GM12878 (cell line): ENCODE measurements around the gene TTLL12. TPM values are rescaled to one million over a fixed set of nuclear protein-coding genes. Genes with fewer than 3 reads are reported as not detected.

Experiments
- ATAC-seq: fragments of 200-7000 bp; cut with Tn5 transposase; 3 replicates; pipeline ENCODE4 v1.9.1; 2020; ENCODE audit warnings: mild to moderate bottlenecking, moderate library complexity
- BruUV-seq: library from RNA; stranded (reverse); fragments of 400-500 nt; replicated peaks from 2 replicates; lab custom pipeline; 2021; lab: Mats Ljungman, UMichigan
- CTCF ChIA-PET: fragments of 300-600 bp; sonication (Branson Sonifier 250); formaldehyde crosslinking; extraction: SDS; loops from one replicate; lab custom pipeline; 2021; ENCODE audit warnings: inconsistent platforms; lab: Yijun Ruan, JAX
- POLR2A ChIA-PET: fragments of 350-600 bp; formaldehyde crosslinking; extraction: SDS; loops from one replicate; lab custom pipeline; 2021; ENCODE audit warnings: inconsistent platforms; lab: Charles Lee
- RAD21 ChIA-PET: fragments of 300-600 bp; sonication (Branson Sonifier 250); formaldehyde crosslinking; loops from one replicate; lab custom pipeline; 2023; ENCODE audit warnings: antibody characterized with exemption; ENCODE audit not compliant: unreplicated experiment; lab: Charles Lee
- SMC1A ChIA-PET: fragments of 300-600 bp; sonication (Branson Sonifier 250); formaldehyde crosslinking; loops from one replicate; lab custom pipeline; 2023; ENCODE audit not compliant: unreplicated experiment, uncharacterized antibody; lab: Charles Lee
- DNase-seq: peaks from one replicate; pipeline ENCODE4 v3.0.0-alpha.2; 2011; ENCODE audit warnings: low read depth, low spot score
- FAIRE-seq: peaks from 3 replicates; lab custom pipeline; 2011; peaks lifted over from hg19 to GRCh38; lab: Jason Lieb, UNC
- H2AFZ ChIP-seq: 2 replicates; pipeline ENCODE4 v1.6.0; 2011; ENCODE audit warnings: low read depth, low read length, control low read depth; ENCODE audit not compliant: control insufficient read depth
- H3K27ac ChIP-seq: 2 replicates; pipeline ENCODE4 v1.5.1; 2011; ENCODE audit warnings: control low read depth; ENCODE audit not compliant: control insufficient read depth, insufficient read depth
- H3K27me3 ChIP-seq, 2 experiments: replicated peaks in 1 of 2; 2 replicates each; pipeline versions ENCODE4 v1.6.0 to v1.6.1; 2011; ENCODE audit warnings: low read length in 1 of 2; ENCODE audit not compliant: control insufficient read depth in 2 of 2, insufficient read depth in 2 of 2
- H3K36me3 ChIP-seq, 2 experiments: 2 replicates each; pipeline ENCODE4 v1.5.1; 2011; ENCODE audit warnings: low read length in 1 of 2; ENCODE audit not compliant: control insufficient read depth in 2 of 2, insufficient read depth in 2 of 2
- H3K4me1 ChIP-seq: 2 replicates; pipeline ENCODE4 v1.6.1; 2011; ENCODE audit warnings: mild to moderate bottlenecking, low read length, moderate library complexity, mixed read lengths; ENCODE audit not compliant: control insufficient read depth, insufficient read depth
- H3K4me2 ChIP-seq: 2 replicates; pipeline ENCODE4 v1.6.0; 2011; ENCODE audit warnings: control low read depth; ENCODE audit not compliant: control insufficient read depth, insufficient read depth
- H3K4me3 ChIP-seq: fragments of 200-600 bp; sonication (generic); 2 replicates; pipeline ENCODE4 v1.5.1; 2016
- H3K79me2 ChIP-seq: 2 replicates; pipeline ENCODE4 v1.6.0; 2011; ENCODE audit warnings: low read length; ENCODE audit not compliant: control insufficient read depth, insufficient read depth
- H3K9ac ChIP-seq: 2 replicates; pipeline ENCODE4 v1.8.0; 2011; ENCODE audit warnings: low read length, control low read depth, mixed read lengths; ENCODE audit not compliant: control insufficient read depth, insufficient read depth
- H3K9me3 ChIP-seq: replicated peaks from 3 replicates; pipeline ENCODE4 v1.5.1; 2011; ENCODE audit warnings: mild to moderate bottlenecking, low read length; ENCODE audit not compliant: control insufficient read depth, insufficient read depth
- H4K20me1 ChIP-seq: 2 replicates; pipeline ENCODE4 v1.6.0; 2011; ENCODE audit not compliant: control insufficient read depth, insufficient read depth
- CBX3 ChIP-seq: fragments of 200-600 bp; sonication (generic); IDR thresholded peaks from 2 replicates; pipeline ENCODE4 v1.6.1; 2016; ENCODE audit warnings: low read depth, borderline replicate concordance
- EED ChIP-seq: sonication (generic); IDR thresholded peaks from 2 replicates; pipeline ENCODE4 v1.6.1; 2016; ENCODE audit warnings: antibody characterized with exemption, low read depth
- ETV6 ChIP-seq, 2 experiments: fragments of 450-650 bp in 1 of 2; IDR thresholded peaks in 1 of 2; conservative IDR thresholded peaks in 1 of 2; 2 replicates each; pipeline ENCODE4 v1.6.1; 2014; ENCODE audit warnings: antibody characterized with exemption in 1 of 2, borderline replicate concordance in 1 of 2, low read depth in 1 of 2, mild to moderate bottlenecking in 1 of 2, moderate library complexity in 1 of 2
- GATAD2B ChIP-seq: fragments of 450-650 bp; conservative IDR thresholded peaks from 2 replicates; pipeline ENCODE4 v1.6.1; 2017; ENCODE audit warnings: low read depth, mild to moderate bottlenecking, moderate library complexity
- MEF2A ChIP-seq: IDR thresholded peaks from 2 replicates; pipeline ENCODE4 v1.6.1; 2011; ENCODE audit warnings: low read depth, mild to moderate bottlenecking, low read length, moderate library complexity; ENCODE audit not compliant: insufficient read depth
- NR2F1 ChIP-seq: fragments of 450-650 bp; conservative IDR thresholded peaks from 2 replicates; pipeline ENCODE4 v1.6.1; 2017; ENCODE audit warnings: mild to moderate bottlenecking
- PAX5 ChIP-seq: IDR thresholded peaks from 2 replicates; pipeline ENCODE4 v1.6.1; 2011; ENCODE audit warnings: low read depth, low read length, borderline replicate concordance
- PAX8 ChIP-seq: fragments of 450-650 bp; IDR thresholded peaks from 2 replicates; pipeline ENCODE4 v1.6.1; 2017; ENCODE audit warnings: mild to moderate bottlenecking, moderate library complexity
- POLR2AphosphoS5 ChIP-seq: IDR thresholded peaks from 2 replicates; pipeline ENCODE4 v1.6.1; 2011; ENCODE audit warnings: mild to moderate bottlenecking, low read length, inconsistent platforms
- RAD21 ChIP-seq: IDR thresholded peaks from 2 replicates; pipeline ENCODE4 v1.6.1; 2011; ENCODE audit warnings: mild to moderate bottlenecking, low read depth, low read length, moderate library complexity; ENCODE audit not compliant: insufficient read depth
- RUNX3 ChIP-seq: IDR thresholded peaks from 2 replicates; pipeline ENCODE4 v1.6.1; 2012; ENCODE audit warnings: low read length, inconsistent platforms
- SMARCA5 ChIP-seq: fragments of 450-650 bp; IDR thresholded peaks from 2 replicates; pipeline ENCODE4 v1.6.1; 2017; ENCODE audit warnings: mild to moderate bottlenecking
- SP1 ChIP-seq: IDR thresholded peaks from one replicate; pipeline ENCODE4 v1.6.1; 2011; ENCODE audit warnings: low read depth, low read length
- TCF3 ChIP-seq: IDR thresholded peaks from 2 replicates; pipeline ENCODE4 v1.6.1; 2012; ENCODE audit warnings: low read depth, mild to moderate bottlenecking, low read length, borderline replicate concordance; ENCODE audit not compliant: insufficient read depth
- ZNF217 ChIP-seq: fragments of 450-650 bp; IDR thresholded peaks from 2 replicates; pipeline ENCODE4 v1.6.1; 2017; ENCODE audit warnings: antibody characterized with exemption, mild to moderate bottlenecking
- WGBS: methylation state at CpG from one replicate; pipeline ENCODE4 v1.1.6; 2016; ENCODE audit warnings: low lambda C conversion rate; ENCODE audit not compliant: insufficient replicate concordance, insufficient coverage; ENCODE audit errors: missing lambda C conversion rate; 5-methylcytosine and 5-hydroxymethylcytosine counted together
- in situ Hi-C: fragments of 300-500 bp; cut with MboI; formaldehyde crosslinking; loops from 9 replicates; pipeline ENCODE4 v1.14.3; 2018; ENCODE audit warnings: mixed read lengths
- intact Hi-C: fragments of 100-400 bp; cut with micrococcal nuclease; formaldehyde crosslinking; loops from one replicate; pipeline ENCODE4 v1.14.2; 2022; ENCODE audit not compliant: unreplicated experiment
- polyA plus RNA-seq, 11 experiments: library from polyadenylated mRNA; depleted of rRNA in 4 of 11; unstranded in 6 of 11; stranded (reverse) in 5 of 11; fragments of >200 nt; fragmentation: Nextera tagmentation in 4 of 11; fragmentation: Illumina TruSeq in 1 of 11; extraction: Ambion mirVana in 4 of 11; extraction: Trizol in 1 of 11; gene quantifications; 1 replicate in 1 of 11; 2 replicates in 10 of 11; pipeline versions ENCODE4 v1.2.1 to v1.2.3, GENCODE V29; 2011 to 2016; ENCODE audit warnings: inconsistent platforms in 2 of 11, missing spikeins in 2 of 11, low read depth in 1 of 11
- total RNA-seq, 4 experiments: library from RNA; depleted of rRNA in 3 of 4; stranded (reverse); fragments of >200 nt in 3 of 4; fragmentation: Illumina TruSeq in 1 of 4; extraction: Trizol in 1 of 4; gene quantifications; 2 replicates each; pipeline versions ENCODE4 v1.2.1 to v1.2.3, GENCODE V29; 2013 to 2021
- TF ChIP-seq, protein P1 (sequence below): IDR thresholded peaks from 2 replicates; pipeline ENCODE4 v1.6.1; 2012; ENCODE audit warnings: low read depth, low read length, improper control_type of control experiment
- TF ChIP-seq, protein P2 (sequence below): fragments of 450-650 bp; IDR thresholded peaks from 2 replicates; pipeline ENCODE4 v1.6.1; 2017; ENCODE audit warnings: mild to moderate bottlenecking, moderate library complexity
- TF ChIP-seq, protein P3 (sequence below): IDR thresholded peaks from 2 replicates; pipeline ENCODE4 v1.6.1; 2012; ENCODE audit warnings: low read length, inconsistent platforms

TTLL12 gene
- total and polyA plus RNA-seq, 10 of the 15 experiments (the other 5 are each of a cell fraction or from before 2014, with no cell fraction given), result 1.00 to 89.8 (median 38.5) TPM

DNA sequence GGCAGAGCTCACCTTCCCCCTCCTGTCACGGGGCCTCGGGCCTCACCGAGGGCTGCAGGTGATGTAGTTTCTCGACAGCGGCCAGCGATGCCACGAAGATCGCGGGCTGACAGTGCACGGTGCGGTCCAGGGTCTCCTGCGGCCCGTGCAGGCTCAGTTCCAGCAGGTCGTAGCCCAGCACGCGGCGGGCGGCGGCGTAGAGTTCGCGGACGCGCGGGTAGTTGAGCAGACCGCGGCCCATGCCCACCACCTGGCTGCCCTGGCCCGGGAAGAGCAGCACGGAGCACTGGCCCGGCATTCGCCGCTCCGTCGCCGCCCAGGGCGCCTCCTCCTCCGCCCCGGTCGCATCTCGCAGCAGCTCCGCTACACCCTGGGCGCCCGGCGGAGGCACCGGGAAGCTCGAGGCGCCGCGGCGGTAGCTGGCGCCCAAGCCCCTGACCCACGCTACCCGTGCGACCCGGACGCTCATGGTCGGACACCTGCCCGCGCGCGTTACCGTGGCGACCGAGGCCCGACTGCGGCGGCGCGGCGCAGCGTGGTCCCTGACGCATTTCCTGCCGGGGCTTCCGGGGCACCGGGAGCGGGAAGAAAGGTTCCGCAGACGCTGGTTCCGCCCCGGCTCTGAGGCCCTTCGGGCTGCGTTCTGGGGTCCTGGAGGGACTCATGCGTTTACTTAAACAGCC, 43.9 kb downstream of the TTLL12 start, which contains the start of gene MCAT (continued):
- TF ChIP-seq RUNX3 (peak; percentile 38), TCF3 (peak; percentile 63; the same call in 1 of the 2 replicates), EED (no peak), GATAD2B (0 out of 2 replicates have a peak, but pooled peaks have one; percentile 63), RAD21 (no peak), MEF2A (0 out of 2 replicates have a peak, but pooled peaks have one; percentile 50), SMARCA5 (peak; percentile 69; the same call in 1 of the 2 replicates), POLR2AphosphoS5 (peak; percentile 74)
- TF ChIP-seq, protein P1, sequence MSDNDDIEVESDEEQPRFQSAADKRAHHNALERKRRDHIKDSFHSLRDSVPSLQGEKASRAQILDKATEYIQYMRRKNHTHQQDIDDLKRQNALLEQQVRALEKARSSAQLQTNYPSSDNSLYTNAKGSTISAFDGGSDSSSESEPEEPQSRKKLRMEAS, result peak; percentile 53

DNA sequence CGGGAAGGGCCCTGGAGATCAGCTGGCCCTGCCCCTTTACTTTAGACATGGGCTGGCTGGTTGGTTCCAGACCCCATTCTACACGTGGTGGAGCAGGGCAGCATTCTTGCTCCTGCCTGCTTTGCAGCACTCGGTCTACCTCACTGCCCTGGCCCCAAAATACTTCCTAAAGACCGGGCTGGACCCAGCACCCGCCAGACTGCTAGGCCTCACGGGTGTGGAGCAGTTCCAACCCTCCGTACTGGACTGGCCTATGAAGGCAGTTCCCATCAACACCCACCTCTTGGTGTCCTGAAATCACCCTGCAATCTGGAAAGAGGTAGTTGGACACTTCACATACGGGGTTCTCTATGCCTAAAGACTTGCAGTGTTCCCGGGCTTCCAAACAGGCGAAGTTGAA, 50.1 kb downstream of the TTLL12 start:
- Histone ChIP-seq H3K79me2 (no peaks in the 10 kb centered on the region; the same call in 1 of the 2 replicates), H3K9me3 (no peaks in the 10 kb centered on the region), H3K27ac (no peak overlapping the region), H3K4me3 (no peak overlapping the region), H3K4me1 (no peaks in the 10 kb centered on the region; the same call in 1 of the 2 replicates), H3K27me3 (no peaks in the 10 kb centered on the region), H2AFZ (no peak overlapping the region), H3K4me2 (no peak overlapping the region), H3K36me3 (peaks cover 6 to 25% of the 10 kb centered on the region in 2 experiments), H4K20me1 (no peaks in the 10 kb centered on the region), H3K9ac (no peak overlapping the region)
- RAD21 ChIA-PET, result no interaction called here
- BruUV-seq, result no TSS peak
- DNase-seq (no peak), ATAC-seq (no peak), FAIRE-seq (no peak)
- WGBS, result 82% methylated on average over 10 of the region's 10 CpGs
- SMC1A ChIA-PET, result no interaction called here
- intact Hi-C loops (no loop called here), in situ Hi-C loops (no loop called here)
- POLR2A ChIA-PET, result no interaction called here
- CTCF ChIA-PET, result interaction anchor here (0.5 to 2.3 kb wide), 9 partner anchors 13 to 361 kb away, joined by 3 to 5 read pairs (median 3); partner anchors contain the start of gene BIK
- no peak for TF ChIP-seq MEF2A
- no peak for TF ChIP-seq NR2F1
- TF ChIP-seq CBX3, result no peak
- TF ChIP-seq ETV6 (conservative IDR thresholded peaks at IDR 0.05 in 1 of 2, IDR thresholded peaks at IDR 0.05 in 1 of 2; ENCODE audit: borderline replicate concordance in 1 of 2, low read depth in 1 of 2), result no peak
- TF ChIP-seq PAX5, result no peak
- TF ChIP-seq RAD21, result no peak
- TF ChIP-seq, protein P2, sequence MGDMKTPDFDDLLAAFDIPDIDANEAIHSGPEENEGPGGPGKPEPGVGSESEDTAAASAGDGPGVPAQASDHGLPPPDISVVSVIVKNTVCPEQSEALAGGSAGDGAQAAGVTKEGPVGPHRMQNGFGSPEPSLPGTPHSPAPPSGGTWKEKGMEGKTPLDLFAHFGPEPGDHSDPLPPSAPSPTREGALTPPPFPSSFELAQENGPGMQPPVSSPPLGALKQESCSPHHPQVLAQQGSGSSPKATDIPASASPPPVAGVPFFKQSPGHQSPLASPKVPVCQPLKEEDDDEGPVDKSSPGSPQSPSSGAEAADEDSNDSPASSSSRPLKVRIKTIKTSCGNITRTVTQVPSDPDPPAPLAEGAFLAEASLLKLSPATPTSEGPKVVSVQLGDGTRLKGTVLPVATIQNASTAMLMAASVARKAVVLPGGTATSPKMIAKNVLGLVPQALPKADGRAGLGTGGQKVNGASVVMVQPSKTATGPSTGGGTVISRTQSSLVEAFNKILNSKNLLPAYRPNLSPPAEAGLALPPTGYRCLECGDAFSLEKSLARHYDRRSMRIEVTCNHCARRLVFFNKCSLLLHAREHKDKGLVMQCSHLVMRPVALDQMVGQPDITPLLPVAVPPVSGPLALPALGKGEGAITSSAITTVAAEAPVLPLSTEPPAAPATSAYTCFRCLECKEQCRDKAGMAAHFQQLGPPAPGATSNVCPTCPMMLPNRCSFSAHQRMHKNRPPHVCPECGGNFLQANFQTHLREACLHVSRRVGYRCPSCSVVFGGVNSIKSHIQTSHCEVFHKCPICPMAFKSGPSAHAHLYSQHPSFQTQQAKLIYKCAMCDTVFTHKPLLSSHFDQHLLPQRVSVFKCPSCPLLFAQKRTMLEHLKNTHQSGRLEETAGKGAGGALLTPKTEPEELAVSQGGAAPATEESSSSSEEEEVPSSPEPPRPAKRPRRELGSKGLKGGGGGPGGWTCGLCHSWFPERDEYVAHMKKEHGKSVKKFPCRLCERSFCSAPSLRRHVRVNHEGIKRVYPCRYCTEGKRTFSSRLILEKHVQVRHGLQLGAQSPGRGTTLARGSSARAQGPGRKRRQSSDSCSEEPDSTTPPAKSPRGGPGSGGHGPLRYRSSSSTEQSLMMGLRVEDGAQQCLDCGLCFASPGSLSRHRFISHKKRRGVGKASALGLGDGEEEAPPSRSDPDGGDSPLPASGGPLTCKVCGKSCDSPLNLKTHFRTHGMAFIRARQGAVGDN, result no peak
- no peak for TF ChIP-seq ZNF217
- no peak for TF ChIP-seq PAX8
- no peak for TF ChIP-seq SP1
- TF ChIP-seq, protein P3, sequence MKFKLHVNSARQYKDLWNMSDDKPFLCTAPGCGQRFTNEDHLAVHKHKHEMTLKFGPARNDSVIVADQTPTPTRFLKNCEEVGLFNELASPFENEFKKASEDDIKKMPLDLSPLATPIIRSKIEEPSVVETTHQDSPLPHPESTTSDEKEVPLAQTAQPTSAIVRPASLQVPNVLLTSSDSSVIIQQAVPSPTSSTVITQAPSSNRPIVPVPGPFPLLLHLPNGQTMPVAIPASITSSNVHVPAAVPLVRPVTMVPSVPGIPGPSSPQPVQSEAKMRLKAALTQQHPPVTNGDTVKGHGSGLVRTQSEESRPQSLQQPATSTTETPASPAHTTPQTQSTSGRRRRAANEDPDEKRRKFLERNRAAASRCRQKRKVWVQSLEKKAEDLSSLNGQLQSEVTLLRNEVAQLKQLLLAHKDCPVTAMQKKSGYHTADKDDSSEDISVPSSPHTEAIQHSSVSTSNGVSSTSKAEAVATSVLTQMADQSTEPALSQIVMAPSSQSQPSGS, result no peak
